ENCODE results near the gene ELMO2.

The ELMO2 gene

DNA sequence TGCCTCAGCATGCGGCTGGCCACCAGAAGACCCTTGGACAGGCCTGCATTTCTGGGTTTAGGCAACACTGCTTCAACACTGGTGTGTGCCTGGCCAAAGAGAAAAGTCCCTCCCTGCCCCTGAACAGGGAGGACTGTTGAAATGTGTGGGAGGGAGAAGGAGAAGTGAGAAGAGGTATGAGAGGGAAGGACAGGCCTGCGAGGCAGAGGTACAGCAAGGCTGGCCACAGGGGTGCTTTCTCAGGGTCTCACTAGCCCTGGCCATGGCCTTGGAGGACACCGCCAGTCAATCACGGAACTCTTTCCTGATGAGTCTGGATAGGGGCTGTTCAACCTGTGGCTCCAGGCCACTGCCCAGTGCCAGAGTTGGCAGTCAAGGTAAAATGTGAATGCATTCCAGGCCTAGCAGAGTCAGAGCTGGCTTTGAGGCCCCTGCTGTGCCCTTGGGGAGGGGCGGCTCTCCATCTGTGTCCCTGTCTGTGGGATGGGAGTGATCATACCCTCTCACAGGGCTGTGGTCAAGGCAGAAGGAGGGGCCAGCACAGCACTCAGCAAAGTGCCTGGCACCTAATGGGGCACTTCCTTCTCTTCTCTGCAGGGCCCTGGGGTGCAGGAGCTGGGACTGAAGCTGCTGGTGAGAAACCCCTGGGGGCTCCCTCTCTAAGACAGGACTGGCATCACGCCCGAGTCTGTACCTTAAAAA, 54.9 kb downstream of the ELMO2 start:
- ATAC-seq, result peak; percentile 3
- TF ChIP-seq ZFP3 (CRISPR knock-in tag; IDR thresholded peaks at IDR 0.05) (no peak), ZNF70 (CRISPR knock-in tag; IDR thresholded peaks at IDR 0.05) (no peak), ZNF8 (CRISPR knock-in tag; IDR thresholded peaks at IDR 0.05) (no peak), SNAI2 (CRISPR knock-in tag; IDR thresholded peaks at IDR 0.05) (no peak), ESRRG (CRISPR knock-in tag; IDR thresholded peaks at IDR 0.05) (no peak), TSHZ2 (CRISPR knock-in tag; IDR thresholded peaks at IDR 0.05) (no peak), ARNTL (CRISPR knock-in tag; IDR thresholded peaks at IDR 0.05; ENCODE audit: borderline replicate concordance, low read depth) (no peak), BACH2 (CRISPR knock-in tag; IDR thresholded peaks at IDR 0.05; ENCODE audit: borderline replicate concordance) (no peak), PPARA (CRISPR knock-in tag; IDR thresholded peaks at IDR 0.05; ENCODE audit: borderline replicate concordance) (no peak), ZFP30 (CRISPR knock-in tag; IDR thresholded peaks at IDR 0.05) (no peak), CSDC2 (CRISPR knock-in tag; IDR thresholded peaks at IDR 0.05) (no peak), TOX (CRISPR knock-in tag; IDR thresholded peaks at IDR 0.05; ENCODE audit: borderline replicate concordance) (no peak), ZC3H10 (CRISPR knock-in tag; IDR thresholded peaks at IDR 0.05) (no peak), GLIS3 (CRISPR knock-in tag; IDR thresholded peaks at IDR 0.05) (no peak), OSR1 (CRISPR knock-in tag; IDR thresholded peaks at IDR 0.05) (no peak)
- TF ChIP-seq, protein P1, sequence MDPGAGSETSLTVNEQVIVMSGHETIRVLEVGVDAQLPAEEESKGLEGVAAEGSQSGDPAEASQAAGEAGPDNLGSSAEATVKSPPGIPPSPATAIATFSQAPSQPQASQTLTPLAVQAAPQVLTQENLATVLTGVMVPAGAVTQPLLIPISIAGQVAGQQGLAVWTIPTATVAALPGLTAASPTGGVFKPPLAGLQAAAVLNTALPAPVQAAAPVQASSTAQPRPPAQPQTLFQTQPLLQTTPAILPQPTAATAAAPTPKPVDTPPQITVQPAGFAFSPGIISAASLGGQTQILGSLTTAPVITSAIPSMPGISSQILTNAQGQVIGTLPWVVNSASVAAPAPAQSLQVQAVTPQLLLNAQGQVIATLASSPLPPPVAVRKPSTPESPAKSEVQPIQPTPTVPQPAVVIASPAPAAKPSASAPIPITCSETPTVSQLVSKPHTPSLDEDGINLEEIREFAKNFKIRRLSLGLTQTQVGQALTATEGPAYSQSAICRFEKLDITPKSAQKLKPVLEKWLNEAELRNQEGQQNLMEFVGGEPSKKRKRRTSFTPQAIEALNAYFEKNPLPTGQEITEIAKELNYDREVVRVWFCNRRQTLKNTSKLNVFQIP (CRISPR knock-in tag; IDR thresholded peaks at IDR 0.05; ENCODE audit: borderline replicate concordance, low read depth), result no peak
- TF ChIP-seq, protein P2, sequence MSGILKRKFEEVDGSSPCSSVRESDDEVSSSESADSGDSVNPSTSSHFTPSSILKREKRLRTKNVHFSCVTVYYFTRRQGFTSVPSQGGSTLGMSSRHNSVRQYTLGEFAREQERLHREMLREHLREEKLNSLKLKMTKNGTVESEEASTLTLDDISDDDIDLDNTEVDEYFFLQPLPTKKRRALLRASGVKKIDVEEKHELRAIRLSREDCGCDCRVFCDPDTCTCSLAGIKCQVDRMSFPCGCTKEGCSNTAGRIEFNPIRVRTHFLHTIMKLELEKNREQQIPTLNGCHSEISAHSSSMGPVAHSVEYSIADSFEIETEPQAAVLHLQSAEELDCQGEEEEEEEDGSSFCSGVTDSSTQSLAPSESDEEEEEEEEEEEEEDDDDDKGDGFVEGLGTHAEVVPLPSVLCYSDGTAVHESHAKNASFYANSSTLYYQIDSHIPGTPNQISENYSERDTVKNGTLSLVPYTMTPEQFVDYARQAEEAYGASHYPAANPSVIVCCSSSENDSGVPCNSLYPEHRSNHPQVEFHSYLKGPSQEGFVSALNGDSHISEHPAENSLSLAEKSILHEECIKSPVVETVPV (CRISPR knock-in tag; IDR thresholded peaks at IDR 0.05), result no peak
- TF ChIP-seq, protein P3, sequence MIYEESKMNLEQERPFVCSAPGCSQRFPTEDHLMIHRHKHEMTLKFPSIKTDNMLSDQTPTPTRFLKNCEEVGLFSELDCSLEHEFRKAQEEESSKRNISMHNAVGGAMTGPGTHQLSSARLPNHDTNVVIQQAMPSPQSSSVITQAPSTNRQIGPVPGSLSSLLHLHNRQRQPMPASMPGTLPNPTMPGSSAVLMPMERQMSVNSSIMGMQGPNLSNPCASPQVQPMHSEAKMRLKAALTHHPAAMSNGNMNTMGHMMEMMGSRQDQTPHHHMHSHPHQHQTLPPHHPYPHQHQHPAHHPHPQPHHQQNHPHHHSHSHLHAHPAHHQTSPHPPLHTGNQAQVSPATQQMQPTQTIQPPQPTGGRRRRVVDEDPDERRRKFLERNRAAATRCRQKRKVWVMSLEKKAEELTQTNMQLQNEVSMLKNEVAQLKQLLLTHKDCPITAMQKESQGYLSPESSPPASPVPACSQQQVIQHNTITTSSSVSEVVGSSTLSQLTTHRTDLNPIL (CRISPR knock-in tag; IDR thresholded peaks at IDR 0.05; ENCODE audit: low read depth), result no peak
- TF ChIP-seq, protein P4, sequence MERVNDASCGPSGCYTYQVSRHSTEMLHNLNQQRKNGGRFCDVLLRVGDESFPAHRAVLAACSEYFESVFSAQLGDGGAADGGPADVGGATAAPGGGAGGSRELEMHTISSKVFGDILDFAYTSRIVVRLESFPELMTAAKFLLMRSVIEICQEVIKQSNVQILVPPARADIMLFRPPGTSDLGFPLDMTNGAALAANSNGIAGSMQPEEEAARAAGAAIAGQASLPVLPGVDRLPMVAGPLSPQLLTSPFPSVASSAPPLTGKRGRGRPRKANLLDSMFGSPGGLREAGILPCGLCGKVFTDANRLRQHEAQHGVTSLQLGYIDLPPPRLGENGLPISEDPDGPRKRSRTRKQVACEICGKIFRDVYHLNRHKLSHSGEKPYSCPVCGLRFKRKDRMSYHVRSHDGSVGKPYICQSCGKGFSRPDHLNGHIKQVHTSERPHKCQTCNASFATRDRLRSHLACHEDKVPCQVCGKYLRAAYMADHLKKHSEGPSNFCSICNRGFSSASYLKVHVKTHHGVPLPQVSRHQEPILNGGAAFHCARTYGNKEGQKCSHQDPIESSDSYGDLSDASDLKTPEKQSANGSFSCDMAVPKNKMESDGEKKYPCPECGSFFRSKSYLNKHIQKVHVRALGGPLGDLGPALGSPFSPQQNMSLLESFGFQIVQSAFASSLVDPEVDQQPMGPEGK (CRISPR knock-in tag; IDR thresholded peaks at IDR 0.05; ENCODE audit: borderline replicate concordance), result no peak

- TF ChIP-seq CSDC2 (CRISPR knock-in tag; IDR thresholded peaks at IDR 0.05) (no peak), ESRRG (CRISPR knock-in tag; IDR thresholded peaks at IDR 0.05) (no peak), ZNF565 (CRISPR knock-in tag; conservative IDR thresholded peaks at IDR 0.05; ENCODE audit: low read depth) (no peak), TCF4 (CRISPR knock-in tag; IDR thresholded peaks at IDR 0.05; ENCODE audit: borderline replicate concordance) (no peak), BACH2 (CRISPR knock-in tag; IDR thresholded peaks at IDR 0.05; ENCODE audit: borderline replicate concordance) (no peak), PPARA (CRISPR knock-in tag; IDR thresholded peaks at IDR 0.05; ENCODE audit: borderline replicate concordance) (no peak), ZNF8 (CRISPR knock-in tag; IDR thresholded peaks at IDR 0.05) (no peak), SNAI2 (CRISPR knock-in tag; IDR thresholded peaks at IDR 0.05) (no peak), ISL1 (CRISPR knock-in tag; IDR thresholded peaks at IDR 0.05) (no peak), GLIS3 (CRISPR knock-in tag; IDR thresholded peaks at IDR 0.05) (no peak), TSHZ2 (CRISPR knock-in tag; IDR thresholded peaks at IDR 0.05) (no peak), ZC3H10 (CRISPR knock-in tag; IDR thresholded peaks at IDR 0.05) (no peak), ZFP3 (CRISPR knock-in tag; IDR thresholded peaks at IDR 0.05) (no peak), TOX (CRISPR knock-in tag; IDR thresholded peaks at IDR 0.05; ENCODE audit: borderline replicate concordance) (no peak), RARB (CRISPR knock-in tag; IDR thresholded peaks at IDR 0.05) (no peak), OSR1 (CRISPR knock-in tag; IDR thresholded peaks at IDR 0.05) (no peak)
- TF ChIP-seq, protein P3 (CRISPR knock-in tag; IDR thresholded peaks at IDR 0.05; ENCODE audit: low read depth), result no peak
- TF ChIP-seq, protein P4 (CRISPR knock-in tag; IDR thresholded peaks at IDR 0.05; ENCODE audit: borderline replicate concordance), result no peak
- ATAC-seq, result peak; percentile 9
These were observed 55.5 kb downstream of the ELMO2 start for GRCh38 chr20:46350986-46351267.

Measured in SK-N-SH treated with all-trans-retinoic acid at 6 μM for 48 hours (cell line).